GM23248 (cell line): ENCODE measurements around the gene HAUS5. TPM values are rescaled to one million over a fixed set of nuclear protein-coding genes. Genes with fewer than 3 reads are reported as not detected.

Experiments
- DNase-seq: peaks from one replicate; pipeline ENCODE4 v3.0.0-alpha.2; 2015
- H2AFZ ChIP-seq: fragments of 200-600 bp; sonication (generic); 2 replicates; pipeline ENCODE4 v1.6.1; 2016; ENCODE audit warnings: antibody characterized with exemption
- H3F3A ChIP-seq: fragments of 200-600 bp; sonication (generic); 2 replicates; pipeline ENCODE4 v1.6.1; 2016; ENCODE audit warnings: mild to moderate bottlenecking, antibody characterized with exemption, mixed run types; ENCODE audit not compliant: insufficient read depth
- H3K27ac ChIP-seq: fragments of 200-600 bp; sonication (generic); 2 replicates; pipeline ENCODE4 v1.5.1; 2016; ENCODE audit warnings: mild to moderate bottlenecking
- H3K27me3 ChIP-seq: fragments of 200-600 bp; sonication (generic); replicated peaks from 2 replicates; pipeline ENCODE4 v1.6.1; 2016; ENCODE audit warnings: mild to moderate bottlenecking; ENCODE audit not compliant: insufficient read depth
- H3K36me3 ChIP-seq: fragments of 200-600 bp; sonication (generic); 2 replicates; pipeline ENCODE4 v1.6.1; 2016; ENCODE audit warnings: low read depth, mild to moderate bottlenecking
- H3K4me1 ChIP-seq: fragments of 200-600 bp; sonication (generic); 2 replicates; pipeline ENCODE4 v1.6.1; 2016; ENCODE audit warnings: mild to moderate bottlenecking; ENCODE audit not compliant: insufficient read depth
- H3K4me2 ChIP-seq: fragments of 200-600 bp; sonication (generic); one replicate; pipeline ENCODE4 v1.6.1; 2016; ENCODE audit warnings: mild to moderate bottlenecking; ENCODE audit not compliant: unreplicated experiment
- H3K4me3 ChIP-seq: fragments of 200-600 bp; sonication (generic); 2 replicates; pipeline ENCODE4 v1.5.1; 2016; ENCODE audit warnings: mild to moderate bottlenecking
- H3K79me2 ChIP-seq: fragments of 200-600 bp; sonication (generic); 2 replicates; pipeline ENCODE4 v1.6.1; 2016; ENCODE audit warnings: mild to moderate bottlenecking; ENCODE audit not compliant: insufficient read depth
- H3K9ac ChIP-seq: fragments of 200-600 bp; sonication (generic); 2 replicates; pipeline ENCODE4 v1.6.1; 2016; ENCODE audit warnings: mild to moderate bottlenecking
- H3K9me2 ChIP-seq: fragments of 200-600 bp; sonication (generic); 2 replicates; pipeline ENCODE4 v1.6.1; 2016; ENCODE audit warnings: mixed run types, mild to moderate bottlenecking, moderate library complexity; ENCODE audit not compliant: insufficient read depth
- H3K9me3 ChIP-seq: fragments of 200-600 bp; sonication (generic); one replicate; pipeline ENCODE4 v1.6.1; 2017; ENCODE audit warnings: low read depth
- H4K20me1 ChIP-seq: fragments of 200-600 bp; sonication (generic); 2 replicates; pipeline ENCODE4 v1.6.0; 2016; ENCODE audit not compliant: insufficient read depth
- EZH2 ChIP-seq: fragments of 200-600 bp; sonication (generic); IDR thresholded peaks from 2 replicates; pipeline ENCODE4 v1.6.1; 2018; ENCODE audit warnings: antibody characterized with exemption, mild to moderate bottlenecking; ENCODE audit not compliant: insufficient read depth, poor library complexity, severe bottlenecking
- EZH2phosphoT487 ChIP-seq: fragments of 200-600 bp; sonication (generic); IDR thresholded peaks from 2 replicates; pipeline ENCODE4 v1.6.1; 2018; ENCODE audit warnings: antibody characterized with exemption, moderate library complexity, mild to moderate bottlenecking, low read depth; ENCODE audit not compliant: insufficient read depth
- WGBS, 2 experiments: methylation state at CpG; one replicate each; pipeline ENCODE4 v1.1.6; 2015 to 2017; ENCODE audit warnings: low lambda C conversion rate in 2 of 2, low coverage in 1 of 2; ENCODE audit errors: missing lambda C conversion rate in 2 of 2; 5-methylcytosine and 5-hydroxymethylcytosine counted together
- in situ Hi-C: fragments of 300-500 bp; cut with MboI; formaldehyde crosslinking; loops from 2 replicates; pipeline ENCODE4 v1.15.0; 2020
- polyA plus RNA-seq: library from polyadenylated mRNA; unstranded; fragments of >200 nt; fragmentation: Nextera tagmentation; extraction: Ambion mirVana; gene quantifications from 2 replicates; pipeline ENCODE4 v1.2.1, GENCODE V29; 2016
- total RNA-seq: library from RNA; depleted of rRNA; stranded (reverse); fragments of >200 nt; shearing (Covaris generic); gene quantifications from 2 replicates; pipeline ENCODE4 v1.2.3, GENCODE V29; 2014

Gene HAUS5
- total and polyA plus RNA-seq, 2 experiments from 2014 or later, result 7.4 to 10.1 TPM

DNA sequence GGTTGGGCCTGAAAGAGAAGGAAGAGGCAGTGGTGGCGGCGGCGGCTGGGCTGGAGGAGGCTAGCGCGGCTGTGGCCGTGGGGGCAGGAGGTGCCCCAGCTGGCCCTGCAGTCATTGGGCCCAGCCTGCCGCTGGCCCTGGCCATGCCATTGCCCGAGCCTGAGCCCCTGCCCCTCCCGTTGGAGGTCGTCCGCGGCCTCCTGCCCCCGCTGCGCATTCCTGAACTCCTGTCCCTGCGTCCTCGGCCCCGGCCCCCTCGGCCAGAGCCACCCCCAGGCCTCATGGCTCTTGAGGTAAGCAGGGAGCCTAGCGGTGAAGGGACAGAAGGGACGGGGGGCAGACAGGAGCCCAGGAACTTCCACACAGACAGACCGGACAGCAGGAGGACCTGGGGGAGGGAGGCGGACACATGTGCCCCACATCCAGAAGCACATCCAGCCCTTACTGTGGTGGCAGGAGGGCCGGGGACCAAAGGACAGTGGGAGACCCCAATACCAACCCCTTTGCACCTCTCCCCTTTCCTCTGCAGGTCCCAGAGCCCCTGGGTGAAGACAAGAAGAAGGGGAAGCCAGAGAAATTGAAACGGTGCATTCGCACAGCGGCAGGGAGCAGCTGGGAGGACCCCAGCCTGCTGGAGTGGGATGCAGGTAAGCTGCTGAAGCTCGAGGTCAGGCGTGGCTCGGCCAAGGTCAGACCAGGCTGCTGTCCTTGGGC is 21.3 kb downstream of the HAUS5 start:
- Histone ChIP-seq H3F3A (peaks cover 5% of the 10 kb centered on the region; the same call in 1 of the 2 replicates), H3K79me2 (peaks cover 27% of the 10 kb centered on the region), H3K4me2 (no peak overlapping the region), H3K9me3 (no peaks in the 10 kb centered on the region), H3K9ac (no peak overlapping the region), H3K4me3 (no peak overlapping the region), H3K9me2 (no peaks in the 10 kb centered on the region), H3K4me1 (peaks cover 6% of the 10 kb centered on the region; the same call in 1 of the 2 replicates), H3K27ac (no peak overlapping the region), H2AFZ (no peak overlapping the region), H4K20me1 (no peaks in the 10 kb centered on the region), H3K36me3 (peaks cover 24% of the 10 kb centered on the region; the same call in 1 of the 2 replicates), H3K27me3 (no peaks in the 10 kb centered on the region)
- in situ Hi-C loops, result no loop called here
- TF ChIP-seq EZH2phosphoT487 (no peak), EZH2 (no peak)
- WGBS, 2 experiments, result 93 to 94% methylated on average over 21 to 29 of the region's 29 CpGs
- no peak for DNase-seq

DNA sequence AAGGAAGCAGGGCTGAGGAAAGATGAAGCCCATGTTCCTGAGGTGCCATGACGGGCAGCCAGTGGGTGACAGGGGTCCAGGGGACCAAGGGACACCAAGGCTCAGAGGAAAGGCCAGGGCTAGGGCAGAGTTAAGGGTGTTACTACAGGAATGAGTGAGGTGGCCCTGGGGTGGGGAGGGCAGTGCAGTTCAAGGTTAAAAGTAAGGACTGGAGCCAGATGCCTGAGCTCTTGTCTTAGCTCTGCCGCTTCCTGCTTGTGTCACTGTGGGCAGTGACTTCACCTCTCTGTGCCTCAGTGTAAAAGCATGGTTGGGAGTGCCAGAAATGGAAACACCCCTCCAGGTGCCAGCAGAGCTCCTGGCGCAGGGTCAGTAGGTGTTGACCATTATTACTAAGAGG is 24.1 kb downstream of the HAUS5 start:
- H3K9me2 ChIP-seq, result no peaks in the 10 kb centered on the region
- no peak for DNase-seq
- H3K27ac ChIP-seq, result no peak overlapping the region
- peaks cover 14% of the 10 kb centered on the region; the same call in 1 of the 2 replicates for H3F3A ChIP-seq
- H3K27me3 ChIP-seq, result no peaks in the 10 kb centered on the region
- TF ChIP-seq EZH2, result no peak
- TF ChIP-seq EZH2phosphoT487, result no peak
- peaks cover 20% of the 10 kb centered on the region; the same call in 1 of the 2 replicates for H3K36me3 ChIP-seq
- H3K9me3 ChIP-seq, result no peaks in the 10 kb centered on the region
- WGBS, 2 experiments, result 96 to 100% methylated on average over 3 of the region's 3 CpGs
- in situ Hi-C loops, result no loop called here
- no peak overlapping the region for H3K4me2 ChIP-seq
- no peaks in the 10 kb centered on the region for H4K20me1 ChIP-seq
- no peaks in the 10 kb centered on the region for H3K4me1 ChIP-seq
- no peaks in the 10 kb centered on the region for H3K79me2 ChIP-seq
- no peak overlapping the region for H3K9ac ChIP-seq
- no peak overlapping the region for H3K4me3 ChIP-seq
- H2AFZ ChIP-seq, result no peak overlapping the region

DNA sequence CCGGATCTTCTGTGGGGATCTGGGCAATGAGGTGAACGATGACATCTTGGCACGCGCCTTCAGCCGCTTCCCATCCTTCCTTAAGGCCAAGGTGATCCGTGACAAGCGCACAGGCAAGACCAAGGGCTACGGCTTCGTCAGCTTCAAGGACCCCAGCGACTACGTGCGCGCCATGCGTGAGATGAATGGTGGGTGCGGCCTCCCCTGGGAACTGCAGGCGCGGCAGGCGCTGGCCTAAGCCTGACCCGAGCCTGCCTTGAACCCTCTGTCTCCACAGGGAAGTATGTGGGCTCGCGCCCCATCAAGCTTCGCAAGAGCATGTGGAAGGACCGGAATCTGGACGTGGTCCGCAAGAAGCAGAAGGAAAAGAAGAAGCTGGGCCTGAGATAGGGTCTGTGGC is 24.6 kb downstream of the HAUS5 start:
- no peak overlapping the region for H3K27ac ChIP-seq
- no peaks in the 10 kb centered on the region for H4K20me1 ChIP-seq
- no peak overlapping the region for H3K4me2 ChIP-seq
- in situ Hi-C loops, result no loop called here
- H3K79me2 ChIP-seq, result no peaks in the 10 kb centered on the region
- no peaks in the 10 kb centered on the region for H3K9me3 ChIP-seq
- WGBS, 2 experiments, result 94 to 99% methylated on average over 25 of the region's 25 CpGs
- no peak for DNase-seq
- no peaks in the 10 kb centered on the region for H3K4me1 ChIP-seq
- no peak overlapping the region for H3K9ac ChIP-seq
- H2AFZ ChIP-seq, result no peak overlapping the region
- no peaks in the 10 kb centered on the region for H3K27me3 ChIP-seq
- no peaks in the 10 kb centered on the region for H3K9me2 ChIP-seq
- peaks cover 14% of the 10 kb centered on the region; the same call in 1 of the 2 replicates for H3F3A ChIP-seq
- peaks cover 15% of the 10 kb centered on the region; the same call in 1 of the 2 replicates for H3K36me3 ChIP-seq
- H3K4me3 ChIP-seq, result no peak overlapping the region
- TF ChIP-seq EZH2 (no peak), EZH2phosphoT487 (no peak)

DNA sequence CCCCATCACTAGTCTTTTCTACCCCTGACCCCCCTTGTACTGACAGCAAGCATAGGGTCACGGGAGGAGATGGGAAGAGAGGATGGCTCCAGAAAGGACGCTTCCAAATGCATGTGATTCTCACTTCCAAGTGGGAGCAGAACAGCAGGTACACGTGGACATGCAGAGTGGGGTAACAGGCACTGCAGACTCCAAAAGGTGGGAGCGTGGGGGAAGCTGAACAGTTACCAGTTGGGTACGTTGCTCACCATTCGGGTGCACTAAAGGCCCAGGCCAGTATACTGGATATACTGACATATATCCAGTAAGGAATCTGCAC is 26.7 kb downstream of the HAUS5 start:
- Histone ChIP-seq H3K9ac (no peak overlapping the region), H3K27ac (no peak overlapping the region), H3F3A (peaks cover 14% of the 10 kb centered on the region; the same call in 1 of the 2 replicates), H3K79me2 (no peaks in the 10 kb centered on the region), H3K9me3 (no peaks in the 10 kb centered on the region), H4K20me1 (no peaks in the 10 kb centered on the region), H3K4me3 (no peak overlapping the region), H3K4me2 (no peak overlapping the region), H3K4me1 (no peaks in the 10 kb centered on the region), H3K36me3 (0 out of 2 replicates have a peak, but pooled peaks cover 8% of the 10 kb centered on the region), H3K27me3 (no peaks in the 10 kb centered on the region), H2AFZ (no peak overlapping the region), H3K9me2 (no peaks in the 10 kb centered on the region)
- in situ Hi-C loops, result no loop called here
- WGBS, 2 experiments, result 36 to 40% methylated on average over 6 of the region's 6 CpGs
- no peak for TF ChIP-seq EZH2phosphoT487
- no peak for TF ChIP-seq EZH2
- DNase-seq, result no peak
